Upper lobe of right lung (tissue), 1 donor: ENCODE data around the gene MTR. TPM values are rescaled to one million over a fixed set of nuclear protein-coding genes. Genes with fewer than 3 reads are reported as not detected.

Source experiments
- ATAC-seq: fragments of 200-7000 bp; cut with Tn5 transposase; one replicate; pipeline ENCODE4 v1.9.1; 2020; ENCODE audit warnings: mild to moderate bottlenecking, moderate library complexity
- DNase-seq: peaks from one replicate; pipeline ENCODE4 v3.0.0-alpha.2; 2020
- H3K27ac ChIP-seq: fragments of 200-600 bp; one replicate; pipeline ENCODE4 v1.8.0; 2022
- H3K27me3 ChIP-seq: fragments of 200-600 bp; one replicate; pipeline ENCODE4 v1.8.0; 2022; ENCODE audit warnings: mild to moderate bottlenecking
- H3K36me3 ChIP-seq: fragments of 200-600 bp; one replicate; pipeline ENCODE4 v1.8.0; 2022
- H3K4me1 ChIP-seq: fragments of 200-600 bp; one replicate; pipeline ENCODE4 v1.8.0; 2022
- H3K4me3 ChIP-seq: fragments of 200-600 bp; one replicate; pipeline ENCODE4 v1.8.0; 2022; ENCODE audit warnings: mild to moderate bottlenecking
- H3K9me3 ChIP-seq: fragments of 200-600 bp; one replicate; pipeline ENCODE4 v1.8.0; 2022
- intact Hi-C: fragments of 100-400 bp; cut with DNase I; formaldehyde crosslinking; loops from one replicate; pipeline ENCODE4 v1.11.0; 2022
- total RNA-seq: library from RNA; stranded (reverse); fragmentation: NEBNext Ultra II Directional; extraction: Animal tissue kit (Norgen Biotek cat#: 25700); gene quantifications from one replicate; pipeline ENCODE4 v1.2.1, GENCODE V29; 2021
- TF ChIP-seq, protein P1 (sequence below): fragments of 200-600 bp; IDR thresholded peaks from one replicate; pipeline ENCODE4 v1.8.0; 2022; ENCODE audit warnings: antibody characterized with exemption
- donor health status: DM: no; HTN: yes; CAD: no; lungs with severe emphysema.

MTR gene
- total RNA-seq, 1 donor from 2014 or later, result 37.9 TPM

DNA sequence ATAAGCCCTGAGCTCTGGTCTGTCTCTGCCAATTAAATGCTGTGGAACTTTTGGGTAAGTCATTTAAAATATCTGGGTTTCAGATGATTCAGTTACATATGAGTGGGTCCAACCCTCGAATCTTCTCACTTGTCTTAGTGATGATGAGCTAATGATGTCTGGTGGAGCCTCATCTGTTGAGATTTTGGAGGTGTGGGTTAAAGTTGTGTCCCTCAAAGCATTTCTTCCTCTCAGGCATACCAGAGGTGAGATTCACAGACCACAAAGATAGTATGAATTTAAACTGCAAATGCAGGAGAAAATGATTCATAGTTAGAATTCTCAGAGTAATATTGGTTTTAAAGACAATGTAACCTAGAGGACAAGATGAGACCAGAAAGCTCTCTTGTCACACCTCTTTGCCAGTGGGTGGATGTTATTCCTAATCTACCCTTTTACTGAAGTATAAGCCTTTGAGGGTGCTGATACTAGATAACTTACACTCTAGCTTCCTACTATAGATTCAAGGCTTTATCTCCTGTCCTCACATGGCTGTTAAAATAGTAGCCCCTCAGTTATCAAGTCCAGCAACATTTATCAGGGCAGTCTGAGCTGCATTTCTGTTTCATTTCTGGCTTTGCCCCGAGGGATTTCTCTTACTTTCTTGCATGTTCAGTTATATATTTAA is 118.4 kb downstream of the MTR start:
- Histone ChIP-seq H3K9me3 (peaks cover 9% of the 10 kb centered on the region), H3K27me3 (no peaks in the 10 kb centered on the region), H3K36me3 (no peaks in the 10 kb centered on the region), H3K4me1 (no peaks in the 10 kb centered on the region), H3K27ac (no peak overlapping the region), H3K4me3 (no peak overlapping the region)
- TF ChIP-seq, protein P1, sequence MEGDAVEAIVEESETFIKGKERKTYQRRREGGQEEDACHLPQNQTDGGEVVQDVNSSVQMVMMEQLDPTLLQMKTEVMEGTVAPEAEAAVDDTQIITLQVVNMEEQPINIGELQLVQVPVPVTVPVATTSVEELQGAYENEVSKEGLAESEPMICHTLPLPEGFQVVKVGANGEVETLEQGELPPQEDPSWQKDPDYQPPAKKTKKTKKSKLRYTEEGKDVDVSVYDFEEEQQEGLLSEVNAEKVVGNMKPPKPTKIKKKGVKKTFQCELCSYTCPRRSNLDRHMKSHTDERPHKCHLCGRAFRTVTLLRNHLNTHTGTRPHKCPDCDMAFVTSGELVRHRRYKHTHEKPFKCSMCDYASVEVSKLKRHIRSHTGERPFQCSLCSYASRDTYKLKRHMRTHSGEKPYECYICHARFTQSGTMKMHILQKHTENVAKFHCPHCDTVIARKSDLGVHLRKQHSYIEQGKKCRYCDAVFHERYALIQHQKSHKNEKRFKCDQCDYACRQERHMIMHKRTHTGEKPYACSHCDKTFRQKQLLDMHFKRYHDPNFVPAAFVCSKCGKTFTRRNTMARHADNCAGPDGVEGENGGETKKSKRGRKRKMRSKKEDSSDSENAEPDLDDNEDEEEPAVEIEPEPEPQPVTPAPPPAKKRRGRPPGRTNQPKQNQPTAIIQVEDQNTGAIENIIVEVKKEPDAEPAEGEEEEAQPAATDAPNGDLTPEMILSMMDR, result no peak
- intact Hi-C loops, result no loop called here
- DNase-seq (no peak), ATAC-seq (no peak)

DNA sequence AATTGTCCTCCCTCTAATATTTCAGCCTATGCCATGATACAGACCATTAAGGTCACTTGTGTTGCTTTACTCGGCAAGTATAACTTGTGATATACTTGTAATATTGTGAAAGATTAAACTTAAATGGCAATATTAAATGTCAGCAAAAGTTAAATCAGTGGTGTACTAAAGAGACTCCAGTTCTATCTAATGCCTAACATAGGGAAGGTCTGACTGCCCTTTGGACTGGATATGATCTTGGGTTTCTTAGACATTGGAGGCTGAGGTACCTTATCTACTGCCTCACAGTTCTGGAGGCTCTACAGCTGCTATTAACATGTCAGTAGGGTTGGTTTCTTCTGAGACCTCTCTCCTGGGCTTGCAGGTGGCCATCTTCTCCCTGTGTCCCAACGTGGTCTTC is 119.3 kb downstream of the MTR start:
- ATAC-seq, result no peak
- no peak overlapping the region for H3K27ac ChIP-seq

DNA sequence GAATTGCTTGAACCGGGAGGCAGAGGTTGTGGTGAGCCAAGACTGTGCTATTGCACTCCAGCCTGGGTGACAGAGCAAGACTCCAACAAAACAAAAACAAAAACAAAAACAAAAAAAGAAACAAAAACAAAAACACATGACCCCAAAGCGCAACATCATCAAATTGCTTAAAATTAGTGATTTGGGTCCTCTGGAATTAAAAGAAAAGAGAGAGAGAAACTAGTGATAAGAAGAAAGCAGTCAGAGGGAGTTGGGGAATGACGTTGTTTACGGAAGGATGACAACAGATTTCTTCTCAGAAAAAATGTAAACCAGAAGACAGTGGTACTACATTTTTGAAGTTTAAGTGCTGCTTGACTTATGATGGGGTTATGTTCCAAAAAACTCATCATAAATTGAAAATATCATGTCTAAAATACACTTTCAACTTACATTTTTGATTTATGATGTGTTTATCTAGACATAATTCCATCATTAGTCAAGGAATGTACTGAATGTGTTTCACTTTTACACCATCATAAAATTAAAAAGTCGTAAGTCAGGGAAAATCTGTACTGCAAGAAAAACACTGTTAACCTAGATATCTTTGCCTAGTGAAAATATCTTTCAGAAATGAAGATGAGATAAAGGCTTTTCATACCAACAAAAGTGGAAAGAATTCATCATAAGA is 121.2 kb downstream of the MTR start:
- intact Hi-C loops, result no loop called here
- TF ChIP-seq, protein P1, result no peak
- ATAC-seq, result no peak

More for the DNA sequence above, 119.3 kb downstream of the MTR start:
- H3K9me3 ChIP-seq, result peaks cover 9% of the 10 kb centered on the region
- H3K4me3 ChIP-seq, result no peak overlapping the region
- no peak for DNase-seq
- H3K27me3 ChIP-seq, result no peaks in the 10 kb centered on the region
- no peaks in the 10 kb centered on the region for H3K4me1 ChIP-seq
- no peaks in the 10 kb centered on the region for H3K36me3 ChIP-seq
- TF ChIP-seq, protein P1, result no peak
- intact Hi-C loops, result no loop called here

DNA sequence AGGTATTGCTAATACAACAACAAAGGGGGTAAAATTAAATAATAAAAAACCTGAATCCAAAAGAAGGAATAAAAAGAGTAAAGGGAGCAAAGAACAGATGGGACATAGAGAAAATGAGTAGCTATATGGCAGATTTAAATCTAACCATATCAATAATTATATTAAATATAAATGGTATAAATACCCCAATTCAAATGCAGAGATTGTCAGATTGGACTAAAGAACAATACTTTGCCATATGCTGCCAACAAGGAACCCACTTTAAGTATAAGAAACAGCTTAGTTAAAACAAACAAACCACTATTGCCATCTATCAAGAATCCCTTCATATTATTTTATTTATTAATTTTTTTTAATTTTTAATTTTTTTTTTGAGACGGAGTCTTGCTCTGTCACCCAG is 122.4 kb downstream of the MTR start:
- DNase-seq, result no peak
- TF ChIP-seq, protein P1, result no peak

More for the DNA sequence above, 121.2 kb downstream of the MTR start:
- peaks cover 9% of the 10 kb centered on the region for H3K9me3 ChIP-seq
- H3K27ac ChIP-seq, result no peak overlapping the region
- DNase-seq, result no peak
- H3K4me1 ChIP-seq, result no peaks in the 10 kb centered on the region
- no peaks in the 10 kb centered on the region for H3K27me3 ChIP-seq
- no peak overlapping the region for H3K4me3 ChIP-seq
- no peaks in the 10 kb centered on the region for H3K36me3 ChIP-seq

DNA sequence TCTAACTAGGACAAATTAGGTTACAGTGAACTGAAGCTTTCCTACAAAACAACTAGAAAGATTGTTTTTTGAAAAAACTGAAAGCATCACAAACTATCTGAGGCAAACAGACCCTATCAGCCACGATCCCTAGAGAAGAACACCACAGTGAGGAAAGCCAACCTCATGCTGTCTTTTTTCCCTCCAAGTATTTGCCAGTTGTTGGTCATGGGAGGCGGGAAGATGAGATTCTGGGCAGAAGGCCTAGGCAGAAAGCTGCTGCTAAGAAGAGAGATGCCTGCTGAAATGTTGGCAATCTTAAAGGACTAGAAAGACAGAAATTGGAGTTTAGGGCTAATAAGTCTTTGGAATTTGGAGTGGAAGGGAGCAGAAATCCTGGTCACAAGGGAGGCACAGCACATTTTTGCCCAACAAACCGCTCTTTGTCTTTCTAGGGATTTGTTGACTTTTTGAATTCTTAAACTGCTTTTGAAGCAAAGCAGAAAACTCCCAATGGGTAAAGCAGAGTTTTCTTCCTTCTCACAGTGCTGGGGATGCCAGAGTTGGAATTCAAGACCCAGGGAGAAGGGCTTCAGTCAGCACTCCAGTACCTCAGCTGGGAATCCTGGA is 125.3 kb downstream of the MTR start:
- H3K27ac ChIP-seq, result no peak overlapping the region
- H3K27me3 ChIP-seq, result no peaks in the 10 kb centered on the region
- DNase-seq (no peak), ATAC-seq (no peak)
- no peaks in the 10 kb centered on the region for H3K4me1 ChIP-seq
- TF ChIP-seq, protein P1, result no peak
- no peak overlapping the region for H3K4me3 ChIP-seq
- H3K9me3 ChIP-seq, result peaks cover 9% of the 10 kb centered on the region
- no peaks in the 10 kb centered on the region for H3K36me3 ChIP-seq
- intact Hi-C loops, result no loop called here

More for the DNA sequence above, 122.4 kb downstream of the MTR start:
- peaks cover 9% of the 10 kb centered on the region for H3K9me3 ChIP-seq
- H3K4me3 ChIP-seq, result no peak overlapping the region
- H3K27me3 ChIP-seq, result no peaks in the 10 kb centered on the region
- H3K4me1 ChIP-seq, result no peaks in the 10 kb centered on the region
- H3K27ac ChIP-seq, result no peak overlapping the region
- H3K36me3 ChIP-seq, result no peaks in the 10 kb centered on the region
- no peak for ATAC-seq
- intact Hi-C loops, result no loop called here
